HG03103 (cell line): ENCODE data around the gene PHKA2.
A peak's percentile ranks its signal among the peaks of the same experiment; 100 is the strongest.
"Not testable (repeated sequence)": the region's sequence is repeated elsewhere in the genome, so short reads cannot be mapped to it uniquely, and the experiment has no call there.

ENCODE experiments used
- ATAC-seq: cut with Tn5 transposase; IDR thresholded peaks from one replicate; pipeline ENCODE4 v1.9.1; 2021; ENCODE audit warnings: low read depth; ENCODE audit not compliant: unreplicated experiment

PHKA2 gene

GRCh38 chrX:18983666-18984380, at the start of gene PHKA2:
Gene PHKA2, minus strand, starts transcription at chrX:18984114. Its CDS starts 182 bp downstream, at chrX:18983932.
- ATAC-seq: peak; percentile 31

- ATAC-seq: no peak
Measured at GRCh38 chrX:19030805-19031204, 46.9 kb upstream of the PHKA2 start.

- ATAC-seq: no peak
Measured at GRCh38 chrX:19028560-19028959, 44.6 kb upstream of the PHKA2 start.

GRCh38 chrX:19024366-19024765, 40.5 kb upstream of the PHKA2 start:
- no peak for ATAC-seq

- ATAC-seq: no peak
Measured at GRCh38 chrX:19019996-19020395, 36.1 kb upstream of the PHKA2 start.

GRCh38 chrX:19017271-19017670, 33.4 kb upstream of the PHKA2 start:
- no peak for ATAC-seq

- ATAC-seq: not testable (repeated sequence)
Measured at GRCh38 chrX:19016614-19017013, 32.7 kb upstream of the PHKA2 start.

GRCh38 chrX:19007868-19008267, 24.0 kb upstream of the PHKA2 start:
- ATAC-seq: no peak

GRCh38 chrX:19007011-19007410, 23.1 kb upstream of the PHKA2 start:
- no peak for ATAC-seq

GRCh38 chrX:19005909-19006308, 22.0 kb upstream of the PHKA2 start:
- no peak for ATAC-seq

GRCh38 chrX:19003756-19004155, 19.8 kb upstream of the PHKA2 start:
- ATAC-seq: no peak

GRCh38 chrX:18998653-18999052, 14.7 kb upstream of the PHKA2 start:
- ATAC-seq: no peak

GRCh38 chrX:18997916-18998315, 14.0 kb upstream of the PHKA2 start:
- ATAC-seq: no peak

- no peak for ATAC-seq
Measured at GRCh38 chrX:18996536-18996935, 12.6 kb upstream of the PHKA2 start.

GRCh38 chrX:18995221-18995620, 11.3 kb upstream of the PHKA2 start:
- ATAC-seq: no peak

GRCh38 chrX:18994713-18995112, 10.8 kb upstream of the PHKA2 start:
- ATAC-seq: no peak

- no peak for ATAC-seq
Measured at GRCh38 chrX:18992829-18993228, 8.9 kb upstream of the PHKA2 start.

- no peak for ATAC-seq
Measured at GRCh38 chrX:18985186-18985435, 1.2 kb upstream of the PHKA2 start.

GRCh38 chrX:18984381-18985185, 669 bp upstream of the PHKA2 start:
- peak; percentile 78 for ATAC-seq

GRCh38 chrX:18981124-18981807, 2.6 kb downstream of the PHKA2 start:
- no peak for ATAC-seq

- ATAC-seq: not testable (repeated sequence)
Measured at GRCh38 chrX:18980262-18980661, 3.7 kb downstream of the PHKA2 start.

- ATAC-seq: no peak
Measured at GRCh38 chrX:18974993-18975392, 8.9 kb downstream of the PHKA2 start.
